ENCODE data around the gene KMT5B.

Gene KMT5B

GRCh38 chr11:68181719-68182451 is 31.2 kb downstream of the KMT5B start:
- no peaks in the 10 kb centered on the region for H3K9me3 ChIP-seq (ENCODE audit: control insufficient read depth, insufficient read depth, low read length)
- H3K9ac ChIP-seq (ENCODE audit: low read depth, low read length): no peak overlapping the region
- H3K4me1 ChIP-seq (ENCODE audit: insufficient read depth, low read length): peaks cover 19% of the 10 kb centered on the region; the same call in 1 of the 2 replicates
- peaks cover 5% of the 10 kb centered on the region; the same call in 1 of the 2 replicates for H3K36me3 ChIP-seq (ENCODE audit: insufficient read depth, low read length)

GRCh38 chr11:68179847-68180246 is 33.2 kb downstream of the KMT5B start:
- Histone ChIP-seq H3K9ac (ENCODE audit: low read depth, low read length) (no peak overlapping the region), H3K4me1 (ENCODE audit: insufficient read depth, low read length) (peaks cover 11% of the 10 kb centered on the region; the same call in 1 of the 2 replicates), H3K9me3 (ENCODE audit: control insufficient read depth, insufficient read depth, low read length) (no peaks in the 10 kb centered on the region), H3K36me3 (ENCODE audit: insufficient read depth, low read length) (peaks cover 6% of the 10 kb centered on the region)

GRCh38 chr11:68177877-68178276 is 35.2 kb downstream of the KMT5B start:
- Histone ChIP-seq H3K4me1 (ENCODE audit: insufficient read depth, low read length) (peaks cover 11% of the 10 kb centered on the region; the same call in 1 of the 2 replicates), H3K9ac (ENCODE audit: low read depth, low read length) (no peak overlapping the region), H3K36me3 (ENCODE audit: insufficient read depth, low read length) (peaks cover 13% of the 10 kb centered on the region), H3K9me3 (ENCODE audit: control insufficient read depth, insufficient read depth, low read length) (no peaks in the 10 kb centered on the region)

GRCh38 chr11:68173926-68174325 is 39.2 kb downstream of the KMT5B start:
- H3K9ac ChIP-seq (ENCODE audit: low read depth, low read length): no peak overlapping the region

GRCh38 chr11:68169442-68169841 is 43.7 kb downstream of the KMT5B start:
- Histone ChIP-seq H3K4me1 (ENCODE audit: insufficient read depth, low read length) (no peaks in the 10 kb centered on the region), H3K9me3 (ENCODE audit: control insufficient read depth, insufficient read depth, low read length) (no peaks in the 10 kb centered on the region), H3K9ac (ENCODE audit: low read depth, low read length) (no peak overlapping the region), H3K36me3 (ENCODE audit: insufficient read depth, low read length) (peaks cover 46% of the 10 kb centered on the region)

More at GRCh38 chr11:68173926-68174325, 39.2 kb downstream of the KMT5B start:
- peaks cover 34% of the 10 kb centered on the region for H3K36me3 ChIP-seq (ENCODE audit: insufficient read depth, low read length)
- H3K4me1 ChIP-seq (ENCODE audit: insufficient read depth, low read length): no peaks in the 10 kb centered on the region
- no peaks in the 10 kb centered on the region for H3K9me3 ChIP-seq (ENCODE audit: control insufficient read depth, insufficient read depth, low read length)

GRCh38 chr11:68168694-68169093 is 44.4 kb downstream of the KMT5B start:
- H3K9ac ChIP-seq (ENCODE audit: low read depth, low read length): no peak overlapping the region
- H3K9me3 ChIP-seq (ENCODE audit: control insufficient read depth, insufficient read depth, low read length): no peaks in the 10 kb centered on the region
- H3K36me3 ChIP-seq (ENCODE audit: insufficient read depth, low read length): peaks cover 46% of the 10 kb centered on the region
- no peaks in the 10 kb centered on the region for H3K4me1 ChIP-seq (ENCODE audit: insufficient read depth, low read length)

- no peaks in the 10 kb centered on the region for H3K4me1 ChIP-seq (ENCODE audit: insufficient read depth, low read length)
- H3K9me3 ChIP-seq (ENCODE audit: control insufficient read depth, insufficient read depth, low read length): no peaks in the 10 kb centered on the region
- no peak overlapping the region for H3K9ac ChIP-seq (ENCODE audit: low read depth, low read length)
- peaks cover 41% of the 10 kb centered on the region for H3K36me3 ChIP-seq (ENCODE audit: insufficient read depth, low read length)
These were observed 45.6 kb downstream of the KMT5B start for GRCh38 chr11:68167474-68167873.

- peaks cover 41% of the 10 kb centered on the region for H3K36me3 ChIP-seq (ENCODE audit: insufficient read depth, low read length)
- no peaks in the 10 kb centered on the region for H3K9me3 ChIP-seq (ENCODE audit: control insufficient read depth, insufficient read depth, low read length)
- no peaks in the 10 kb centered on the region for H3K4me1 ChIP-seq (ENCODE audit: insufficient read depth, low read length)
- no peak overlapping the region for H3K9ac ChIP-seq (ENCODE audit: low read depth, low read length)
These were observed 46.1 kb downstream of the KMT5B start for GRCh38 chr11:68166969-68167368.

- no peaks in the 10 kb centered on the region for H3K9me3 ChIP-seq (ENCODE audit: control insufficient read depth, insufficient read depth, low read length)
These were observed 47.5 kb downstream of the KMT5B start for GRCh38 chr11:68165601-68166000.

GRCh38 chr11:68164437-68164836 is 48.7 kb downstream of the KMT5B start:
- Histone ChIP-seq H3K36me3 (ENCODE audit: insufficient read depth, low read length) (peaks cover 19% of the 10 kb centered on the region; the same call in 1 of the 2 replicates), H3K9me3 (ENCODE audit: control insufficient read depth, insufficient read depth, low read length) (no peaks in the 10 kb centered on the region), H3K4me1 (ENCODE audit: insufficient read depth, low read length) (no peaks in the 10 kb centered on the region), H3K9ac (ENCODE audit: low read depth, low read length) (no peak overlapping the region)

More at GRCh38 chr11:68165601-68166000, 47.5 kb downstream of the KMT5B start:
- H3K9ac ChIP-seq (ENCODE audit: low read depth, low read length): no peak overlapping the region
- H3K36me3 ChIP-seq (ENCODE audit: insufficient read depth, low read length): peaks cover 31% of the 10 kb centered on the region
- H3K4me1 ChIP-seq (ENCODE audit: insufficient read depth, low read length): no peaks in the 10 kb centered on the region

- no peak overlapping the region for H3K9ac ChIP-seq (ENCODE audit: low read depth, low read length)
- H3K36me3 ChIP-seq (ENCODE audit: insufficient read depth, low read length): peaks cover 15% of the 10 kb centered on the region; the same call in 1 of the 2 replicates
- no peaks in the 10 kb centered on the region for H3K4me1 ChIP-seq (ENCODE audit: insufficient read depth, low read length)
- no peaks in the 10 kb centered on the region for H3K9me3 ChIP-seq (ENCODE audit: control insufficient read depth, insufficient read depth, low read length)
These were observed 49.4 kb downstream of the KMT5B start for GRCh38 chr11:68163691-68164090.

GRCh38 chr11:68160100-68160695 is 52.9 kb downstream of the KMT5B start:
- Histone ChIP-seq H3K9ac (ENCODE audit: low read depth, low read length) (no peak overlapping the region), H3K36me3 (ENCODE audit: insufficient read depth, low read length) (no peaks in the 10 kb centered on the region; the same call in 1 of the 2 replicates), H3K9me3 (ENCODE audit: control insufficient read depth, insufficient read depth, low read length) (no peaks in the 10 kb centered on the region), H3K4me1 (ENCODE audit: insufficient read depth, low read length) (no peaks in the 10 kb centered on the region)

- no peaks in the 10 kb centered on the region for H3K4me1 ChIP-seq (ENCODE audit: insufficient read depth, low read length)
- H3K9me3 ChIP-seq (ENCODE audit: control insufficient read depth, insufficient read depth, low read length): no peaks in the 10 kb centered on the region
- H3K9ac ChIP-seq (ENCODE audit: low read depth, low read length): no peak overlapping the region
- H3K36me3 ChIP-seq (ENCODE audit: insufficient read depth, low read length): no peaks in the 10 kb centered on the region; the same call in 1 of the 2 replicates
These were observed 53.4 kb downstream of the KMT5B start for GRCh38 chr11:68159665-68160064.

- Histone ChIP-seq H3K4me1 (ENCODE audit: insufficient read depth, low read length) (no peaks in the 10 kb centered on the region), H3K36me3 (ENCODE audit: insufficient read depth, low read length) (no peaks in the 10 kb centered on the region), H3K9me3 (ENCODE audit: control insufficient read depth, insufficient read depth, low read length) (no peaks in the 10 kb centered on the region), H3K9ac (ENCODE audit: low read depth, low read length) (no peak overlapping the region)
These were observed 53.9 kb downstream of the KMT5B start for GRCh38 chr11:68159161-68159560.

- Histone ChIP-seq H3K4me1 (ENCODE audit: insufficient read depth, low read length) (no peaks in the 10 kb centered on the region), H3K36me3 (ENCODE audit: insufficient read depth, low read length) (no peaks in the 10 kb centered on the region), H3K9ac (ENCODE audit: low read depth, low read length) (no peak overlapping the region), H3K9me3 (ENCODE audit: control insufficient read depth, insufficient read depth, low read length) (no peaks in the 10 kb centered on the region)
These were observed 54.5 kb downstream of the KMT5B start for GRCh38 chr11:68158580-68158979.
